Measurements from ENCODE around the gene SARM1. TPM values are rescaled to one million over a fixed set of nuclear protein-coding genes. Genes with fewer than 3 reads are reported as not detected.

SARM1 gene
- polyA plus RNA-seq, 1 of the 3 experiments (the other 2 are of a cell fraction): 17.4 TPM

- Histone ChIP-seq H3K79me2 (ENCODE audit: insufficient read depth) (peaks cover 82% of the 10 kb centered on the region), H3K4me3 (ENCODE audit: low read depth in 2 of 2, low read length in 1 of 2) (peak overlapping the region; percentile 78 to 91)
- WGBS (ENCODE audit: low lambda C conversion rate): 4% methylated on average over 13 of the region's 18 CpGs
Observed at GRCh38 chr17:28334666-28335200, 36.8 kb upstream of the SARM1 start.

GRCh38 chr17:28335201-28335958 is 36.1 kb upstream of the SARM1 start, which contains the start of the genes IFT20 and TNFAIP1:
Gene IFT20 (minus strand): TSS chr17:28335472. CDS start chr17:28331985, 3,487 bp downstream.
Gene TNFAIP1 (plus strand): TSS chr17:28335761. CDS start chr17:28339522, 3,761 bp downstream.
- Histone ChIP-seq H3K36me3 (replicated peaks in 1 of 2; ENCODE audit: control insufficient read depth in 1 of 2, insufficient read depth in 2 of 2, low read length in 1 of 2) (peaks cover 12 to 28% of the 10 kb centered on the region in 2 experiments), H3K4me1 (ENCODE audit: control insufficient read depth in 1 of 2, insufficient read depth in 2 of 2, low read depth in 1 of 2, low read length in 1 of 2) (peaks cover 11 to 21% of the 10 kb centered on the region in 2 experiments; a peak in 3 of 4 replicates), H3K4me2 (peak within 1 kb of the TSS; percentile 87), H3K9me2 (no peaks in the 10 kb centered on the region), H3K9me3 (no peaks in the 10 kb centered on the region), H3K27me3 (ENCODE audit: insufficient read depth) (no peaks in the 10 kb centered on the region), H4K20me1 (ENCODE audit: insufficient read depth) (peaks cover 33% of the 10 kb centered on the region; the same call in 1 of the 2 replicates), H2AFZ (ENCODE audit: low read depth) (peak within 1 kb of the TSS; percentile 57; the same call in 1 of the 2 replicates), H3K4me3 (ENCODE audit: low read depth in 2 of 2, low read length in 1 of 2) (peak within 1 kb of the TSS; percentile 78 to 91), H3K27ac (ENCODE audit: low read depth in 2 of 2, low read length in 1 of 2) (peak within 1 kb of the TSS; percentile 85 to 89), H3K9ac (peak within 1 kb of the TSS; percentile 90), H3K79me2 (ENCODE audit: insufficient read depth) (peaks cover 89% of the 10 kb centered on the region), H3F3A (replicated peaks; ENCODE audit: insufficient read depth) (peaks cover 19% of the 10 kb centered on the region)
- POLR2A ChIA-PET: interaction anchor here (0.9 to 2.3 kb wide), 11 partner anchors 9 to 384 kb away, joined by 3 to 25 read pairs (median 8); partner anchors contain the start of genes POLDIP2, RPL23A, SARM1 and SLC46A1
- peak; percentile 95 for DNase-seq
- CTCF ChIA-PET: interaction anchor here (0.7 to 3.8 kb wide), 14 partner anchors 10 to 579 kb away, joined by 3 to 19 read pairs (median 4); partner anchors contain the start of genes LYRM9, POLDIP2 and VTN
- 0% methylated on average over 32 of the region's 62 CpGs for WGBS (ENCODE audit: low lambda C conversion rate)
- TF ChIP-seq RCOR1 (IDR thresholded peaks at IDR 0.05; ENCODE audit: low read length) (no peak), JUND (IDR thresholded peaks at IDR 0.05) (no peak; the same call in 1 of the 2 replicates), CHD2 (IDR thresholded peaks at IDR 0.05; ENCODE audit: low read length, partially characterized antibody) (peak; percentile 95), FOSL2 (IDR thresholded peaks at IDR 0.05; ENCODE audit: borderline replicate concordance, low read depth) (no peak), TAF1 (IDR thresholded peaks at IDR 0.05; ENCODE audit: borderline replicate concordance, low read depth, low read length) (peak; percentile 38), YY1 (IDR thresholded peaks at IDR 0.05; ENCODE audit: low read depth) (peak; percentile 70; the same call in 1 of the 2 replicates), GATA2 (CRISPR knock-in tag; IDR thresholded peaks at IDR 0.05) (no peak), POLR2AphosphoS5 (IDR thresholded peaks at IDR 0.05; ENCODE audit: low read depth, low read length) (peak; percentile 75), RFX5 (IDR thresholded peaks at IDR 0.05; ENCODE audit: low read length) (no peak), PBX3 (IDR thresholded peaks at IDR 0.05) (no peak; the same call in 1 of the 2 replicates), RXRA (IDR thresholded peaks at IDR 0.05; ENCODE audit: borderline replicate concordance, low read depth) (no peak), IRF3 (IDR thresholded peaks at IDR 0.05; ENCODE audit: low read depth, low read length) (no peak), TCF12 (IDR thresholded peaks at IDR 0.05) (peak; percentile 42; the same call in 1 of the 2 replicates), SMC3 (IDR thresholded peaks at IDR 0.05; ENCODE audit: low read depth, low read length) (no peak), MXI1 (IDR thresholded peaks at IDR 0.05; ENCODE audit: low read depth, low read length) (peak; percentile 94), USF2 (IDR thresholded peaks at IDR 0.05; ENCODE audit: borderline replicate concordance, low read depth, low read length) (no peak), NRF1 (IDR thresholded peaks at IDR 0.05; ENCODE audit: low read depth, low read length) (peak; percentile 22; the same call in 1 of the 2 replicates), CTCF (IDR thresholded peaks at IDR 0.05) (no peak)

More at GRCh38 chr17:28334666-28335200, 36.8 kb upstream of the SARM1 start:
- Histone ChIP-seq H3K9me2 (no peaks in the 10 kb centered on the region), H3K9ac (peak overlapping the region; percentile 82), H3K4me2 (peak overlapping the region; percentile 87), H3K4me1 (ENCODE audit: control insufficient read depth in 1 of 2, insufficient read depth in 2 of 2, low read depth in 1 of 2, low read length in 1 of 2) (peaks cover 11 to 21% of the 10 kb centered on the region in 2 experiments; a peak in 3 of 4 replicates), H3F3A (replicated peaks; ENCODE audit: insufficient read depth) (peaks cover 19% of the 10 kb centered on the region), H3K27ac (ENCODE audit: low read depth in 2 of 2, low read length in 1 of 2) (peak overlapping the region; percentile 53 to 85; a peak in 3 of 4 replicates), H3K36me3 (replicated peaks in 1 of 2; ENCODE audit: control insufficient read depth in 1 of 2, insufficient read depth in 2 of 2, low read length in 1 of 2) (peaks cover 9 to 27% of the 10 kb centered on the region in 2 experiments), H2AFZ (ENCODE audit: low read depth) (peak overlapping the region; percentile 57; the same call in 1 of the 2 replicates), H4K20me1 (ENCODE audit: insufficient read depth) (peaks cover 30% of the 10 kb centered on the region; the same call in 1 of the 2 replicates), H3K27me3 (ENCODE audit: insufficient read depth) (no peaks in the 10 kb centered on the region), H3K9me3 (no peaks in the 10 kb centered on the region)
- TF ChIP-seq POLR2AphosphoS5 (IDR thresholded peaks at IDR 0.05; ENCODE audit: low read depth, low read length): no peak
- TF ChIP-seq TAF1 (IDR thresholded peaks at IDR 0.05; ENCODE audit: borderline replicate concordance, low read depth, low read length): no peak
- TF ChIP-seq YY1 (IDR thresholded peaks at IDR 0.05; ENCODE audit: low read depth): no peak
- no peak for TF ChIP-seq JUND (IDR thresholded peaks at IDR 0.05)
- ChIA-PET CTCF (interaction anchor here (1.1 to 3.8 kb wide), 8 partner anchors 9 to 578 kb away, joined by 3 to 19 read pairs (median 4); partner anchors contain the start of genes LYRM9 and POLDIP2), POLR2A (interaction anchor here (0.9 to 2.3 kb wide), 5 partner anchors 10 to 23 kb away, joined by 3 to 25 read pairs (median 10); partner anchors contain the start of genes POLDIP2 and TMEM97)
- DNase-seq: no peak
